Testis (tissue), 2 donors: Measurements from ENCODE around the gene ADCYAP1.

Experiments
- CTCF ChIP-seq, 3 experiments: fragments of 450-650 bp in 2 of 3; fragments of 200-600 bp in 1 of 3; sonication (generic) in 1 of 3; IDR thresholded peaks; one replicate each; pipeline ENCODE4 v1.5.1; 2016 to 2019; ENCODE audit warnings: antibody characterized with exemption in 3 of 3, mild to moderate bottlenecking in 2 of 3, moderate library complexity in 1 of 3
- POLR2A ChIP-seq: fragments of 450-650 bp; IDR thresholded peaks from one replicate; pipeline ENCODE4 v1.6.1; 2017; ENCODE audit warnings: antibody characterized with exemption, mild to moderate bottlenecking, moderate library complexity

- no peak for TF ChIP-seq CTCF (IDR thresholded peaks at IDR 0.05)
- no peak for TF ChIP-seq POLR2A
Measured at GRCh38 chr18:941331-941730, 36.7 kb downstream of the ADCYAP1 start.
